Measurements from ENCODE around the gene FAM241B. TPM values are rescaled to one million over a fixed set of nuclear protein-coding genes. Genes with fewer than 3 reads are reported as not detected.

The FAM241B gene
- total and polyA plus RNA-seq, 2 of the 4 experiments (the other 2 are of a cell fraction): 0.18 to 1.4 TPM

- H2BK15ac ChIP-seq (ENCODE audit: low read depth, low read length): no peak overlapping the region
- CTCF ChIA-PET: no interaction called here
- dilution Hi-C loops (cut with HindIII; ENCODE audit: low sequenced_read_pairs, unreplicated experiment) (no loop called here), intact Hi-C loops (cut with micrococcal nuclease) (no loop called here), in situ Hi-C loops (cut with MboI; ENCODE audit: low sequenced_read_pairs) (no loop called here)
- BruUV-seq (replicated peaks): no TSS peak
- no peak overlapping the region for H2BK120ac ChIP-seq (ENCODE audit: low read depth, low read length)
- H3K4me3 ChIP-seq (ENCODE audit: insufficient read depth, low read depth, low read length): no peak overlapping the region
- H3K9ac ChIP-seq (ENCODE audit: low read depth, low read length): no peak overlapping the region
- WGBS, 2 experiments (ENCODE audit: extremely low coverage in 2 of 2, insufficient read length in 1 of 2): 67% methylated on average over 17 of the region's 20 CpGs; no CpG with 5 or more reads in 1 of the 2 experiments
- H3K79me1 ChIP-seq (ENCODE audit: low read depth in 1 of 2, low read length in 2 of 2): no peaks in the 10 kb centered on the region
- no peak overlapping the region for H4K8ac ChIP-seq (ENCODE audit: low read depth in 2 of 2, low read length in 2 of 2)
- no peak overlapping the region for H2BK5ac ChIP-seq (ENCODE audit: low read depth, low read length, poor library complexity, severe bottlenecking)
- no peak overlapping the region for H4K91ac ChIP-seq (ENCODE audit: insufficient read depth, low read depth, low read length)
- no peak overlapping the region for H2AK5ac ChIP-seq (ENCODE audit: low read depth, low read length)
- no peak for ATAC-seq (ENCODE audit: low read depth)
- POLR2A ChIA-PET (ENCODE audit: unreplicated experiment): no interaction called here
- no peak overlapping the region for H2AFZ ChIP-seq (replicated peaks; ENCODE audit: low read length, poor library complexity)
- no peak overlapping the region for H3K27ac ChIP-seq (ENCODE audit: insufficient read depth, low read length)
- TF ChIP-seq MXI1 (IDR thresholded peaks at IDR 0.05; ENCODE audit: borderline replicate concordance, low read depth, low read length): no peak
- TF ChIP-seq MAFK (IDR thresholded peaks at IDR 0.05; ENCODE audit: low read depth, low read length): no peak
- TF ChIP-seq CHD1 (IDR thresholded peaks at IDR 0.05; ENCODE audit: low read depth, low read length): no peak
- no peak for TF ChIP-seq RCOR1 (IDR thresholded peaks at IDR 0.05; ENCODE audit: insufficient replicate concordance, low read length)
- no peak for TF ChIP-seq POLR2A (IDR thresholded peaks at IDR 0.05; ENCODE audit: low read depth, low read length)
- no peak for TF ChIP-seq MAZ (IDR thresholded peaks at IDR 0.05; ENCODE audit: borderline replicate concordance, low read depth, low read length)
- TF ChIP-seq CEBPB (IDR thresholded peaks at IDR 0.05; ENCODE audit: low read depth, low read length): no peak
- TF ChIP-seq BHLHE40 (IDR thresholded peaks at IDR 0.05; ENCODE audit: low read depth, low read length): no peak
- no peak for TF ChIP-seq NFE2L2 (IDR thresholded peaks at IDR 0.05; ENCODE audit: low read depth, low read length)
- TF ChIP-seq FOS (IDR thresholded peaks at IDR 0.05; ENCODE audit: low read depth, low read length): no peak
- TF ChIP-seq RFX5 (IDR thresholded peaks at IDR 0.05; ENCODE audit: low read depth, low read length): no peak
- TF ChIP-seq SMC3 (IDR thresholded peaks at IDR 0.05; ENCODE audit: low read depth, low read length): no peak
- TF ChIP-seq ELK1 (IDR thresholded peaks at IDR 0.05; ENCODE audit: borderline replicate concordance, low read depth, low read length): no peak
- TF ChIP-seq CTCF (conservative IDR thresholded peaks at IDR 0.05; ENCODE audit: low read depth, low read length): no peak
- no peak for TF ChIP-seq RAD21 (IDR thresholded peaks at IDR 0.05; ENCODE audit: low read length)
- no peak for TF ChIP-seq USF2 (IDR thresholded peaks at IDR 0.05; ENCODE audit: low read depth, low read length)
- no peak overlapping the region for H3K4me2 ChIP-seq (ENCODE audit: low read depth, low read length)
- H2AK9ac ChIP-seq (replicated peaks; ENCODE audit: low read depth, low read length, poor library complexity): no peak overlapping the region
- no peaks in the 10 kb centered on the region for H3K36me3 ChIP-seq (ENCODE audit: control insufficient read depth, insufficient read depth, low read length)
- H3K27me3 ChIP-seq (ENCODE audit: control insufficient read depth, insufficient read depth, low read length): peaks cover 81% of the 10 kb centered on the region
- H2BK20ac ChIP-seq (ENCODE audit: low read depth, low read length): no peak overlapping the region
- H3K18ac ChIP-seq (ENCODE audit: low read depth, low read length): no peak overlapping the region
- no peak overlapping the region for H4K5ac ChIP-seq (ENCODE audit: low read depth, low read length)
- H3K23ac ChIP-seq (ENCODE audit: low read depth, low read length): no peak overlapping the region
- H3K56ac ChIP-seq (ENCODE audit: extremely low read depth, insufficient read depth, low read length): no peak overlapping the region
- no peaks in the 10 kb centered on the region for H3K4me1 ChIP-seq (ENCODE audit: control insufficient read depth, insufficient read depth, low read length)
- H3K9me3 ChIP-seq (ENCODE audit: control insufficient read depth, insufficient read depth, low read length): peaks cover 5% of the 10 kb centered on the region
- H3K14ac ChIP-seq (replicated peaks; ENCODE audit: low read depth, low read length): no peak overlapping the region
- H3K4ac ChIP-seq (ENCODE audit: low read depth, low read length): no peak overlapping the region
- H4K20me1 ChIP-seq (ENCODE audit: insufficient read depth, low read length): no peaks in the 10 kb centered on the region
- DNase-seq: no peak
- no peaks in the 10 kb centered on the region for H3K9me1 ChIP-seq (ENCODE audit: insufficient read depth, low read length)
These were observed 25.2 kb downstream of the FAM241B start for GRCh38 chr10:69655124-69655867.

Data from IMR-90 (cell line).